Measurements from ENCODE around the gene MDH1B.

Gene MDH1B

GRCh38 chr2:206693399-206694137, 71.6 kb downstream of the MDH1B start:
- DNase-seq (ENCODE audit: low read depth), result no peak

- no peak for DNase-seq (ENCODE audit: low read depth)
Measured at GRCh38 chr2:206692971-206693370, 72.2 kb downstream of the MDH1B start.

DNA sequence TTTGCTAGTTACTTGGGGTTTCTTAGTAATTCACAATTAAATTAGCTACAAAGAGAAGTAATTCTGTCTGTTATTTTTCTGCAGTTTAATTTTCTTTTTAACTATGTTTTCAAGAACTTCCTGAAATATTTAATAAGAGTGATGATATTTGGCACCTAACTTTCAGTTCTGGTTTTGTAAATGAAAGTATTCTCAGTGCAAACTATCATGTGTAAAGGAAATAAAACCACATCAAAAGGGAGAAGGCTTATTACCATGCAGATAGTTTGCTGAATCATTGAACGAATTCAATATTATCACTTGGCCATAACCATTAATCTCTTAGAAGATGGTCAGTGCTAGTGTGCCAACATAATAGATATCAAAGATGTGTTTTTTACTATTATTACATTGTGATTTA, 76.1 kb downstream of the MDH1B start:
- no peak for DNase-seq (ENCODE audit: low read depth)

DNA sequence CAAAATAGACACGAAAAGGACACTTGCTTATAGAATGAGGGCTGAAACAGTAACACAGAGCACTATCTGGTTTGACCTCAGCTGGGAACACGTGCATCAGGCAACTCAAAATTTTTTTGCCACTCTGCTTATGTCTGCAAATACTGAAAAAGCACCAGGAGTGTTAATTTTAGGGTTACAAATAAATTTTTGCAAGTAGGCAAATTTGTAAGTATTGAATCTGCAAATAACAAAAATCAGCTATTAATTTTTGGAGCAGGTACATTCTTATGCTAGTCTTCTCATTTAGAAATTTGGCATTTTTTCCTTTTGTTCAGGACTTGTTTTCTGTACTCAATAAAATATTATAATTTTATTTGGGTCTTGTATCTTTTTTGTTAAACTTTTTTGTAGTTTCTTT, 76.7 kb downstream of the MDH1B start:
- no peak for DNase-seq (ENCODE audit: low read depth)
